HepG2 (cell line): ENCODE results near the gene PLPPR5. TPM values are rescaled to one million over a fixed set of nuclear protein-coding genes. Genes with fewer than 3 reads are reported as not detected.

Source experiments
- ATAC-seq: fragments of 200-7000 bp; cut with Tn5 transposase; 3 replicates; pipeline ENCODE4 v1.9.1; 2020; ENCODE audit warnings: mild to moderate bottlenecking, moderate library complexity
- BruUV-seq: library from RNA; stranded (reverse); fragments of 400-500 nt; replicated peaks from 2 replicates; lab custom pipeline; 2021; lab: Mats Ljungman, UMichigan
- CTCF ChIA-PET: fragments of 300-600 bp; formaldehyde crosslinking; extraction: SDS; loops from one replicate; lab custom pipeline; 2021; ENCODE audit warnings: low total read pairs, inconsistent platforms, low intra/inter-chr PET ratio; lab: Yijun Ruan, JAX
- POLR2A ChIA-PET: fragments of 350-600 bp; sonication (Branson Sonifier 250); formaldehyde crosslinking; loops from one replicate; lab custom pipeline; 2020; ENCODE audit warnings: antibody characterized with exemption, inconsistent platforms; lab: Yijun Ruan, JAX
- DNase-seq: peaks from one replicate; pipeline ENCODE4 v3.0.0-alpha.2; 2015; ENCODE audit warnings: low spot score
- FAIRE-seq: peaks from 3 replicates; lab custom pipeline; 2011; peaks lifted over from hg19 to GRCh38; lab: Jason Lieb, UNC
- H2AFZ ChIP-seq: one replicate; pipeline ENCODE4 v1.6.1; 2011; ENCODE audit warnings: low read length, inconsistent platforms
- H3K27ac ChIP-seq: fragments of 300-600 bp; 3 replicates; pipeline ENCODE4 v1.8.0; 2011; ENCODE audit warnings: mixed run types, mild to moderate bottlenecking, mixed read lengths, low read length, inconsistent platforms; ENCODE audit not compliant: insufficient read depth; ENCODE audit errors: extremely low read length
- H3K27me3 ChIP-seq, 2 experiments: fragments of 200-600 bp in 1 of 2; 2 replicates in 1 of 2; 3 replicates in 1 of 2; pipeline versions ENCODE4 v1.6.0 to v1.8.0; 2011; ENCODE audit warnings: low read length in 2 of 2, mild to moderate bottlenecking in 2 of 2, moderate library complexity in 2 of 2, inconsistent platforms in 1 of 2; ENCODE audit not compliant: insufficient read depth in 2 of 2, control insufficient read depth in 1 of 2
- H3K36me3 ChIP-seq, 2 experiments: fragments of 200-600 bp in 1 of 2; replicated peaks in 1 of 2; 2 replicates in 1 of 2; 3 replicates in 1 of 2; pipeline versions ENCODE4 v1.5.1 to v1.8.0; 2011; ENCODE audit warnings: low read length in 2 of 2, inconsistent platforms in 1 of 2; ENCODE audit not compliant: insufficient read depth in 2 of 2, control insufficient read depth in 1 of 2
- H3K4me1 ChIP-seq: 2 replicates; pipeline ENCODE4 v1.5.1; 2012; ENCODE audit warnings: low read length, inconsistent platforms; ENCODE audit not compliant: insufficient read depth
- H3K4me2 ChIP-seq: 2 replicates; pipeline ENCODE4 v1.6.0; 2011; ENCODE audit warnings: low read depth, low read length, inconsistent platforms
- H3K4me3 ChIP-seq, 3 experiments: fragments of 200-600 bp in 1 of 3; sonication (generic), shearing (Covaris generic) in 1 of 3; replicated peaks in 1 of 3; 2 replicates each; pipeline ENCODE4 v1.5.1; 2011 to 2016; ENCODE audit warnings: low read length in 3 of 3, inconsistent platforms in 2 of 3, low read depth in 2 of 3, mild to moderate bottlenecking in 2 of 3, control low read depth in 1 of 3, mixed read lengths in 1 of 3; ENCODE audit not compliant: insufficient read depth in 1 of 3
- H3K79me2 ChIP-seq: one replicate; pipeline ENCODE4 v1.6.1; 2011; ENCODE audit warnings: low read length, inconsistent platforms; ENCODE audit not compliant: insufficient read depth
- H3K9ac ChIP-seq: 2 replicates; pipeline ENCODE4 v1.6.0; 2011; ENCODE audit warnings: mild to moderate bottlenecking, low read depth, low read length, inconsistent platforms; ENCODE audit not compliant: insufficient read depth
- H3K9me3 ChIP-seq: 2 replicates; pipeline ENCODE4 v1.5.1; 2012; ENCODE audit warnings: mild to moderate bottlenecking, low read length
- H4K20me1 ChIP-seq: 2 replicates; pipeline ENCODE4 v1.6.0; 2011; ENCODE audit warnings: inconsistent platforms, mild to moderate bottlenecking, low read length, moderate library complexity; ENCODE audit not compliant: insufficient read depth
- CBX2 ChIP-seq, 2 experiments: fragments of 200-600 bp in 1 of 2; sonication (generic); formaldehyde crosslinking in 1 of 2; IDR thresholded peaks; 2 replicates each; pipeline versions ENCODE4 v1.7.0 to v1.8.1; 2018 to 2022; ENCODE audit warnings: low read depth in 2 of 2, low read length in 1 of 2, mild to moderate bottlenecking in 1 of 2, missing genetic modification reagents in 1 of 2
- DR1 ChIP-seq: sonication (generic); formaldehyde crosslinking; IDR thresholded peaks from 2 replicates; pipeline ENCODE4 v1.8.0; 2021; ENCODE audit warnings: mild to moderate bottlenecking, missing genetic modification reagents, inconsistent platforms
- FOXC1 ChIP-seq: sonication (generic); formaldehyde crosslinking; IDR thresholded peaks from 2 replicates; pipeline ENCODE4 v1.8.0; 2022; ENCODE audit warnings: mild to moderate bottlenecking, missing genetic modification reagents, borderline replicate concordance
- GZF1 ChIP-seq: sonication (generic); formaldehyde crosslinking; IDR thresholded peaks from 2 replicates; pipeline ENCODE4 v1.5.1; 2020; ENCODE audit warnings: mild to moderate bottlenecking, missing genetic modification reagents
- JARID2 ChIP-seq: sonication (generic); formaldehyde crosslinking; IDR thresholded peaks from 2 replicates; pipeline ENCODE4 v1.8.1; 2023; ENCODE audit warnings: missing genetic modification reagents, inconsistent platforms; ENCODE audit not compliant: insufficient replicate concordance
- PBX2 ChIP-seq: IDR thresholded peaks from 2 replicates; pipeline ENCODE4 v1.6.1; 2016; ENCODE audit warnings: control low read depth
- ZBTB14 ChIP-seq: sonication (generic); formaldehyde crosslinking; IDR thresholded peaks from 2 replicates; pipeline ENCODE4 v1.4.0; 2020; ENCODE audit warnings: missing genetic modification reagents
- WGBS: methylation state at CpG from one replicate; pipeline ENCODE4 v1.1.6; 2017; ENCODE audit warnings: low lambda C conversion rate; 5-methylcytosine and 5-hydroxymethylcytosine counted together
- in situ Hi-C: cut with HindIII; loops from 2 replicates; pipeline ENCODE4 v1.10.0; 2017; ENCODE audit warnings: low pct_unique_long_range_greater_than_20kb; ENCODE audit not compliant: extremely low pct_ligation_motif_present
- intact Hi-C: fragments of 100-400 bp; cut with micrococcal nuclease; formaldehyde crosslinking; loops from one replicate; pipeline ENCODE4 v1.10.0; 2022; ENCODE audit not compliant: unreplicated experiment
- polyA plus RNA-seq, 8 experiments: library from polyadenylated mRNA; depleted of rRNA in 3 of 8; stranded (reverse) in 7 of 8; unstranded in 1 of 8; fragments of >200 nt; fragmentation: Illumina TruSeq in 4 of 8; extraction: Trizol in 4 of 8; gene quantifications; 2 replicates each; pipeline versions ENCODE4 v1.2.1 to v1.2.3, GENCODE V29; 2011 to 2016; ENCODE audit warnings: low read depth in 4 of 8, missing spikeins in 1 of 8, mixed read lengths in 1 of 8; ENCODE audit not compliant: insufficient read depth in 1 of 8
- total RNA-seq, 5 experiments: library from RNA; depleted of rRNA; stranded (reverse); fragments of >200 nt; fragmentation: Illumina TruSeq; extraction: Trizol; gene quantifications; 2 replicates each; pipeline ENCODE4 v1.2.3, GENCODE V29; 2016; ENCODE audit warnings: low read depth in 1 of 5
- TF ChIP-seq, protein P1 (sequence below): sonication (generic); formaldehyde crosslinking; IDR thresholded peaks from 2 replicates; pipeline ENCODE4 v1.4.0; 2020; ENCODE audit warnings: missing genetic modification reagents, borderline replicate concordance

The PLPPR5 gene
- total and polyA plus RNA-seq, 2 of the 13 experiments (the other 11 are each of a cell fraction or from before 2014, with no cell fraction given): not detected

- BruUV-seq: no TSS peak
- Histone ChIP-seq H3K4me2 (no peak overlapping the region), H2AFZ (no peak overlapping the region), H4K20me1 (no peaks in the 10 kb centered on the region), H3K27me3 (no peaks in the 10 kb centered on the region), H3K27ac (no peak overlapping the region)
- ATAC-seq: no peak
- ChIA-PET POLR2A (no interaction called here), CTCF (no interaction called here)
- intact Hi-C loops: no loop called here
- in situ Hi-C loops: no loop called here
- TF ChIP-seq ZBTB14 (CRISPR knock-in tag): no peak
- TF ChIP-seq DR1: no peak
- TF ChIP-seq, all 625 proteins: peak for 0
- Histone ChIP-seq H3K4me3 (no peak overlapping the region), H3K4me1 (no peaks in the 10 kb centered on the region), H3K79me2 (no peaks in the 10 kb centered on the region), H3K9me3 (no peaks in the 10 kb centered on the region), H3K36me3 (no peaks in the 10 kb centered on the region), H3K9ac (no peak overlapping the region)
- FAIRE-seq (no peak), DNase-seq (no peak)
- WGBS: 17% methylated on average over 3 of the region's 3 CpGs
Observed at GRCh38 chr1:98914547-98914946, 90.1 kb downstream of the PLPPR5 start.

DNA sequence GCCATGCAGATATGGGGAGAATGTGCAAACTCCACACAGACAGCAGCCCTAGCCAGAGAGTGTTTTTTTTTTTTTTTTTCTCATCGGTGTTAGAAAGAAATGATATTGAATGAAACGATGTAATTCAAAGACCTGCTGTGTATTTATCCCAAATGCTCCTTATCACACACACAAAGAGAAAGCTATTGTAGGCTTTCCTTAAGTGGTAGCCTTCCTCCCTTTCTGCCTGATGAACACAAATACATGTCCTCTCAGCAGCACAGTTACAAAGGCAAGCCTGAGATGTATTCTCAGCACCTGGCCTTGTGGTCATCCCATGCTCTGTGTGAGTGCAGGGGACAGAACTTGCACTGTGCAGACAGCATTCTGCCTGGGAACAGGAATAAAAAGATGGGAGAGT is 93.8 kb downstream of the PLPPR5 start:
- Histone ChIP-seq H3K36me3 (no peaks in the 10 kb centered on the region), H4K20me1 (no peaks in the 10 kb centered on the region), H3K27ac (no peak overlapping the region), H3K27me3 (no peaks in the 10 kb centered on the region), H3K9me3 (no peaks in the 10 kb centered on the region), H2AFZ (no peak overlapping the region), H3K79me2 (no peaks in the 10 kb centered on the region), H3K9ac (no peak overlapping the region), H3K4me2 (no peak overlapping the region), H3K4me1 (no peaks in the 10 kb centered on the region), H3K4me3 (no peak overlapping the region)
- in situ Hi-C loops: no loop called here
- WGBS: 6% methylated on average over 2 of the region's 2 CpGs
- POLR2A ChIA-PET: no interaction called here
- no TSS peak for BruUV-seq
- CTCF ChIA-PET: no interaction called here
- no peak for DNase-seq
- TF ChIP-seq GZF1 (CRISPR knock-in tag) (no peak), PBX2 (CRISPR knock-in tag) (no peak), JARID2 (no peak), FOXC1 (no peak), CBX2 (IDR thresholded peaks at IDR 0.05; ENCODE audit: low read depth, low read length) (no peak), CBX2 (CRISPR knock-in tag; IDR thresholded peaks at IDR 0.05; ENCODE audit: low read depth) (no peak)
- TF ChIP-seq, protein P1, sequence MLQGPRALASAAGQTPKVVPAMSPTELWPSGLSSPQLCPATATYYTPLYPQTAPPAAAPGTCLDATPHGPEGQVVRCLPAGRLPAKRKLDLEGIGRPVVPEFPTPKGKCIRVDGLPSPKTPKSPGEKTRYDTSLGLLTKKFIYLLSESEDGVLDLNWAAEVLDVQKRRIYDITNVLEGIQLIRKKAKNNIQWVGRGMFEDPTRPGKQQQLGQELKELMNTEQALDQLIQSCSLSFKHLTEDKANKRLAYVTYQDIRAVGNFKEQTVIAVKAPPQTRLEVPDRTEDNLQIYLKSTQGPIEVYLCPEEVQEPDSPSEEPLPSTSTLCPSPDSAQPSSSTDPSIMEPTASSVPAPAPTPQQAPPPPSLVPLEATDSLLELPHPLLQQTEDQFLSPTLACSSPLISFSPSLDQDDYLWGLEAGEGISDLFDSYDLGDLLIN: no peak
- no peak for ATAC-seq
- FAIRE-seq: no peak
- intact Hi-C loops: no loop called here
